DOHH2 (cell line): ENCODE measurements around the gene RNASE9.

Experiments used
- CTCF ChIP-seq: fragments of 200-600 bp; sonication (generic); IDR thresholded peaks from one replicate; pipeline ENCODE4 v1.5.1; 2014; ENCODE audit warnings: antibody characterized with exemption, mild to moderate bottlenecking, low read depth, low read length; ENCODE audit not compliant: poor library complexity, severe bottlenecking
- EZH2phosphoT487 ChIP-seq: fragments of 200-600 bp; sonication (generic); IDR thresholded peaks from 2 replicates; pipeline ENCODE4 v1.6.1; 2017; ENCODE audit warnings: borderline replicate concordance, mild to moderate bottlenecking, antibody characterized with exemption, low read length, moderate library complexity, mixed read lengths

GRCh38 chr14:20583142-20583541 lies 22.3 kb upstream of the RNASE9 start:
- no peak for TF ChIP-seq CTCF
- no peak for TF ChIP-seq EZH2phosphoT487
